NCI-H1436 treated with DMSO at 0.1 percent for 48 hours (cell line): ENCODE data around the gene GRK1.
"Not testable (repeated sequence)": the region's sequence is repeated elsewhere in the genome, so short reads cannot be mapped to it uniquely, and the experiment has no call there.

Source experiments
- DNase-seq: peaks from one replicate; lab custom pipeline; 2025; lab: John Stamatoyannopoulos, UW

GRK1 gene

GRCh38 chr13:113666951-113667701, at the start of gene GRK1:
GRK1 (plus strand) TSS chr13:113667219; CDS start chr13:113667387, 168 bp downstream.
- no peak for DNase-seq

- no peak for DNase-seq
These were observed 49.1 kb upstream of the GRK1 start for GRCh38 chr13:113617961-113618360.

- DNase-seq, result no peak
These were observed 48.6 kb upstream of the GRK1 start for GRCh38 chr13:113618455-113618854.

GRCh38 chr13:113620036-113620796, 46.8 kb upstream of the GRK1 start:
- DNase-seq, result no peak

- DNase-seq, result no peak
These were observed 46.0 kb upstream of the GRK1 start for GRCh38 chr13:113621046-113621445.

GRCh38 chr13:113621498-113621897, 45.5 kb upstream of the GRK1 start:
- not testable (repeated sequence) for DNase-seq

- not testable (repeated sequence) for DNase-seq
These were observed 45.0 kb upstream of the GRK1 start for GRCh38 chr13:113621986-113622550.

GRCh38 chr13:113622791-113623490, 44.1 kb upstream of the GRK1 start:
- no peak for DNase-seq

- no peak for DNase-seq
These were observed 43.4 kb upstream of the GRK1 start for GRCh38 chr13:113623491-113624234.

- no peak for DNase-seq
These were observed 42.8 kb upstream of the GRK1 start for GRCh38 chr13:113624235-113624587.

GRCh38 chr13:113624640-113625304, 42.2 kb upstream of the GRK1 start:
- not testable (repeated sequence) for DNase-seq

GRCh38 chr13:113625965-113626721, 40.9 kb upstream of the GRK1 start:
- no peak for DNase-seq

- no peak for DNase-seq
These were observed 39.9 kb upstream of the GRK1 start for GRCh38 chr13:113627136-113627535.

GRCh38 chr13:113628291-113629270, 38.4 kb upstream of the GRK1 start:
- no peak for DNase-seq

GRCh38 chr13:113629866-113630265, 37.2 kb upstream of the GRK1 start:
- no peak for DNase-seq

- no peak for DNase-seq
These were observed 36.7 kb upstream of the GRK1 start for GRCh38 chr13:113630296-113630695.

GRCh38 chr13:113630804-113631203, 36.2 kb upstream of the GRK1 start:
- DNase-seq, result no peak

- DNase-seq, result no peak
These were observed 35.5 kb upstream of the GRK1 start for GRCh38 chr13:113631341-113632095.
